Measurements from ENCODE around the gene TNFRSF9. TPM values are rescaled to one million over a fixed set of nuclear protein-coding genes. Genes with fewer than 3 reads are reported as not detected.

TNFRSF9 gene
- polyA plus RNA-seq, 1 donor (not counting 4 experiments of a cell fraction or from before 2014, with no cell fraction given) = not detected

DNA sequence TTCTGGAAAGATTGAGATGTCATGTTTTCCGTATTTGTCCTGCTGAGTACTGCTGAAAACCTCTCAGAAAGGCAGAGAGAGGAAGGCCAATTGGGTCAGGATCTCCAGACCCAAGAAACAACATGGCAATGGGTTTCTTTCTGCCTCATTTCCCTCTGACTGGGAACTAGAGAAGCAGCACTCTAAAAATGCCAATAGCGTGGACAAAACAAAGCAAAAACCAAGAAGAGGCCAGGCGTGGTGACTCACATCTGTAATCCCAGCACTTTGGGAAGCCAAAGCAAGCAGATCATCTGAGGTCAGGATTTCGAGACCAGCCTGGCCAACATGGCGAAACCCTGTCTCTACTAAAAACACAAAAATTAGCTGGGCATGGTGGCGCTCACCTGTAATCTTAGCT is 18.3 kb downstream of the TNFRSF9 start:
- Histone ChIP-seq H3K4me3 (ENCODE audit: control insufficient read depth in 2 of 3, extremely low read depth in 1 of 3, insufficient read depth in 2 of 3, low read depth in 1 of 3, low read length in 3 of 3) (no peak overlapping the region), H3K36me3 (ENCODE audit: control insufficient read depth in 2 of 2, extremely low read depth in 1 of 2, insufficient read depth in 2 of 2, low read length in 2 of 2) (no peaks in the 10 kb centered on the region), H3K27ac (ENCODE audit: control insufficient read depth, insufficient read depth, low read length) (no peak overlapping the region), H3K27me3 (ENCODE audit: control insufficient read depth, extremely low read depth, insufficient read depth, low read length) (no peaks in the 10 kb centered on the region), H3K4me2 (ENCODE audit: control insufficient read depth, extremely low read depth, insufficient read depth, low read depth, low read length) (no peak overlapping the region), H3K79me2 (ENCODE audit: control insufficient read depth, insufficient read depth, low read length) (no peaks in the 10 kb centered on the region), H3K9me1 (ENCODE audit: control insufficient read depth, extremely low read depth, insufficient read depth, low read length) (no peaks in the 10 kb centered on the region), H3K9ac (ENCODE audit: control insufficient read depth, extremely low read depth, insufficient read depth, low read length) (no peak overlapping the region), H3K9me3 (ENCODE audit: control insufficient read depth, low read depth, low read length) (no peaks in the 10 kb centered on the region), H3K4me1 (ENCODE audit: control insufficient read depth, extremely low read depth, insufficient read depth, low read length) (no peaks in the 10 kb centered on the region), H2AFZ (ENCODE audit: control insufficient read depth, low read length) (no peak overlapping the region), H4K20me1 (ENCODE audit: control insufficient read depth, extremely low read depth, insufficient read depth, low read length) (no peaks in the 10 kb centered on the region)
- dilution Hi-C loops (cut with MboI; ENCODE audit: extremely low pct_ligation_motif_present, low sequenced_read_pairs) = no loop called here
- no peak for DNase-seq (ENCODE audit: low read depth, low spot score)
- TF ChIP-seq EZH2 (IDR thresholded peaks at IDR 0.05; ENCODE audit: low read length) = no peak
- TF ChIP-seq, protein P1, sequence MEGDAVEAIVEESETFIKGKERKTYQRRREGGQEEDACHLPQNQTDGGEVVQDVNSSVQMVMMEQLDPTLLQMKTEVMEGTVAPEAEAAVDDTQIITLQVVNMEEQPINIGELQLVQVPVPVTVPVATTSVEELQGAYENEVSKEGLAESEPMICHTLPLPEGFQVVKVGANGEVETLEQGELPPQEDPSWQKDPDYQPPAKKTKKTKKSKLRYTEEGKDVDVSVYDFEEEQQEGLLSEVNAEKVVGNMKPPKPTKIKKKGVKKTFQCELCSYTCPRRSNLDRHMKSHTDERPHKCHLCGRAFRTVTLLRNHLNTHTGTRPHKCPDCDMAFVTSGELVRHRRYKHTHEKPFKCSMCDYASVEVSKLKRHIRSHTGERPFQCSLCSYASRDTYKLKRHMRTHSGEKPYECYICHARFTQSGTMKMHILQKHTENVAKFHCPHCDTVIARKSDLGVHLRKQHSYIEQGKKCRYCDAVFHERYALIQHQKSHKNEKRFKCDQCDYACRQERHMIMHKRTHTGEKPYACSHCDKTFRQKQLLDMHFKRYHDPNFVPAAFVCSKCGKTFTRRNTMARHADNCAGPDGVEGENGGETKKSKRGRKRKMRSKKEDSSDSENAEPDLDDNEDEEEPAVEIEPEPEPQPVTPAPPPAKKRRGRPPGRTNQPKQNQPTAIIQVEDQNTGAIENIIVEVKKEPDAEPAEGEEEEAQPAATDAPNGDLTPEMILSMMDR (optimal IDR thresholded peaks at IDR 0.05 in 1 of 3, IDR thresholded peaks at IDR 0.05 in 1 of 3, conservative IDR thresholded peaks at IDR 0.05 in 1 of 3; ENCODE audit: extremely low read depth in 1 of 3, insufficient read depth in 2 of 3, low read length in 3 of 3) = no peak
- FAIRE-seq = no peak

DNA sequence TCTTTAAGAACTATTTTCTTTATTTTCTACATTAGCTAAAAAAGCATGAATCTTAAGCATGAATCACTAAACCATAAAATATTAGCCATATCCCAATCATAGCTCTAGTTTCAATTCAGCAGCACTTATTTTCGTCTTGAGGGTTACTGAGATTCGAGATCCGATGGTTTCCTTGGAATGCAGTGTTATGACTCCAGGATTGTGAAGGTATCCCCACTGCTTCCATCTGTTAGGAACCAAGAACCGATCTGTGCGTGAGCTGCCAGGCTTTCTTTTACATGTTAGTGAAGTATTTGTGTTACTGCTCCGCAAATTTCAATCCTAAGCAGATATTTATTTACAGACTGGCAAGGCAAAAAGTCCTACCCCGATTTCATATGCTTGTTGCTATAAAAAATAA is 18.8 kb downstream of the TNFRSF9 start:
- no peaks in the 10 kb centered on the region for H3K4me1 ChIP-seq (ENCODE audit: control insufficient read depth, extremely low read depth, insufficient read depth, low read length)
- no peaks in the 10 kb centered on the region for H3K9me1 ChIP-seq (ENCODE audit: control insufficient read depth, extremely low read depth, insufficient read depth, low read length)
- H3K9ac ChIP-seq (ENCODE audit: control insufficient read depth, extremely low read depth, insufficient read depth, low read length) = no peak overlapping the region
- dilution Hi-C loops (cut with MboI; ENCODE audit: extremely low pct_ligation_motif_present, low sequenced_read_pairs) = no loop called here
- no peak overlapping the region for H3K4me3 ChIP-seq (ENCODE audit: control insufficient read depth in 2 of 3, extremely low read depth in 1 of 3, insufficient read depth in 2 of 3, low read depth in 1 of 3, low read length in 3 of 3)
- H3K4me2 ChIP-seq (ENCODE audit: control insufficient read depth, extremely low read depth, insufficient read depth, low read depth, low read length) = no peak overlapping the region
- TF ChIP-seq EZH2 (IDR thresholded peaks at IDR 0.05; ENCODE audit: low read length) = no peak
- TF ChIP-seq, protein P1 (optimal IDR thresholded peaks at IDR 0.05 in 1 of 3, IDR thresholded peaks at IDR 0.05 in 1 of 3, conservative IDR thresholded peaks at IDR 0.05 in 1 of 3; ENCODE audit: extremely low read depth in 1 of 3, insufficient read depth in 2 of 3, low read length in 3 of 3) = no peak
- H3K27ac ChIP-seq (ENCODE audit: control insufficient read depth, insufficient read depth, low read length) = no peak overlapping the region
- FAIRE-seq (no peak), DNase-seq (ENCODE audit: low read depth, low spot score) (no peak)
- H2AFZ ChIP-seq (ENCODE audit: control insufficient read depth, low read length) = no peak overlapping the region
- no peaks in the 10 kb centered on the region for H3K9me3 ChIP-seq (ENCODE audit: control insufficient read depth, low read depth, low read length)
- H3K27me3 ChIP-seq (ENCODE audit: control insufficient read depth, extremely low read depth, insufficient read depth, low read length) = no peaks in the 10 kb centered on the region
- H3K79me2 ChIP-seq (ENCODE audit: control insufficient read depth, insufficient read depth, low read length) = no peaks in the 10 kb centered on the region
- no peaks in the 10 kb centered on the region for H4K20me1 ChIP-seq (ENCODE audit: control insufficient read depth, extremely low read depth, insufficient read depth, low read length)
- H3K36me3 ChIP-seq (ENCODE audit: control insufficient read depth in 2 of 2, extremely low read depth in 1 of 2, insufficient read depth in 2 of 2, low read length in 2 of 2) = no peaks in the 10 kb centered on the region

Data from keratinocyte (primary cell).